Measurements from ENCODE around the gene FAM200C. TPM values are rescaled to one million over a fixed set of nuclear protein-coding genes. Genes with fewer than 3 reads are reported as not detected.

The FAM200C gene
- total and polyA plus RNA-seq, 2 of the 8 experiments (the other 6 are each of a cell fraction or from before 2014, with no cell fraction given), result 2.6 to 7.3 TPM

- TF ChIP-seq CHD7 (IDR thresholded peaks at IDR 0.05; ENCODE audit: insufficient replicate concordance, low read length) (no peak), SUZ12 (IDR thresholded peaks at IDR 0.05; ENCODE audit: low read length) (no peak)
Measured at GRCh38 chr5:160432196-160432595, 32.3 kb upstream of the FAM200C start (continued).

Data from H1 (cell line).